ENCODE data around the gene SERHL2. TPM values are rescaled to one million over a fixed set of nuclear protein-coding genes. Genes with fewer than 3 reads are reported as not detected.

The SERHL2 gene
- total and polyA plus RNA-seq, 2 experiments from 2014 or later, result 1.5 to 2.1 TPM

- Mint-ChIP-seq H3K4me3 (no peak overlapping the region), H3K36me3 (ENCODE audit: low read depth) (peaks cover 81% of the 10 kb centered on the region), H3K9me3 (peaks cover 4% of the 10 kb centered on the region; the same call in 2 of the 3 replicates), H3K4me1 (no peaks in the 10 kb centered on the region; the same call in 2 of the 3 replicates), H3K27me3 (ENCODE audit: insufficient read depth, low read depth, poor library complexity) (no peaks in the 10 kb centered on the region), H3K27ac (no peak overlapping the region)
- Histone ChIP-seq H3K36me3 (ENCODE audit: insufficient read depth) (peaks cover 45% of the 10 kb centered on the region), H3K27ac (ENCODE audit: low read depth) (no peak overlapping the region), H3K27me3 (ENCODE audit: insufficient read depth) (no peaks in the 10 kb centered on the region), H2AFZ (no peak overlapping the region), H3F3A (replicated peaks; ENCODE audit: low read depth) (no peaks in the 10 kb centered on the region), H3K79me2 (replicated peaks; ENCODE audit: insufficient read depth) (peaks cover 75% of the 10 kb centered on the region), H4K20me1 (replicated peaks; ENCODE audit: insufficient read depth) (peaks cover 39% of the 10 kb centered on the region), H3K4me2 (no peak overlapping the region), H3K9me2 (ENCODE audit: insufficient read depth) (no peaks in the 10 kb centered on the region), H3K4me1 (ENCODE audit: insufficient read depth) (no peaks in the 10 kb centered on the region), H3K4me3 (no peak overlapping the region)
- ATAC-seq, result no peak
- no peak for DNase-seq (ENCODE audit: low spot score)
- TF ChIP-seq REST (IDR thresholded peaks at IDR 0.05; ENCODE audit: unreplicated experiment) (no peak), ETS1 (IDR thresholded peaks at IDR 0.05) (no peak), JUNB (IDR thresholded peaks at IDR 0.05; ENCODE audit: unreplicated experiment) (no peak), CTCF (conservative IDR thresholded peaks at IDR 0.05; ENCODE audit: low read depth in 2 of 2) (no peak), NANOG (IDR thresholded peaks at IDR 0.05; ENCODE audit: borderline replicate concordance) (no peak), ZNF114 (CRISPR knock-in tag; IDR thresholded peaks at IDR 0.05) (no peak), CREB1 (CRISPR knock-in tag; IDR thresholded peaks at IDR 0.05; ENCODE audit: low read depth) (no peak), ZNF331 (CRISPR knock-in tag; IDR thresholded peaks at IDR 0.05; ENCODE audit: low read depth) (no peak), ZNF462 (CRISPR knock-in tag; IDR thresholded peaks at IDR 0.05) (no peak), POLR2AphosphoS5 (IDR thresholded peaks at IDR 0.05; ENCODE audit: low read depth) (no peak), EZH2phosphoT487 (IDR thresholded peaks at IDR 0.05; ENCODE audit: unreplicated experiment) (no peak), EZH2 (IDR thresholded peaks at IDR 0.05; ENCODE audit: low read depth, unreplicated experiment) (no peak), STAT1 (IDR thresholded peaks at IDR 0.05; ENCODE audit: unreplicated experiment) (no peak)
Observed at GRCh38 chr22:42602470-42602869, 48.7 kb downstream of the SERHL2 start.

All from GM23338 (cell line).